Pons (tissue), 1 donor: ENCODE measurements around the gene VMAC.

Experiments
- DNase-seq: peaks from one replicate; pipeline ENCODE4 v3.0.0-alpha.2; 2016; ENCODE audit warnings: low spot score

VMAC gene

GRCh38 chr19:5931251-5931650, 26.6 kb downstream of the VMAC start:
- no peak for DNase-seq

DNA sequence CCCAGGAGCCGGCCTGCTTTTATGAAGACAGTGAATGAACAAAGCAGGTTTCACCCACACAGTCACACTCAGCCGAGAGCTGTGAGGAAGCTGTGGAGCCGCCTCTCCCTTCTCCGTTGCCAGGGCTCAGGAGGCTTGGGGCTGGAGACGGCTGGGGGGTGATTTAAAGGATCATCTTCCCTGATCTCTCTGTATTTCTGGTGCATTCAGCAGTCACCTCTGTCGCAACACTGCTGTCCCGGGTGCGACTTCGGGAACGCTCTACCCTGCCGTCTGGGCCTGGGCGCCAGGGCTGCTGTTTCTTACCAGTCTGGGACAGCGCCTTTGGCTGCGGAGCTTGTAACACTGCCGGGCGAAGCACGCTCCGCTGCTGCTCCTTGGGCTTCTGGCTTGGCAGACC, 27.5 kb downstream of the VMAC start:
- no peak for DNase-seq

- no peak for DNase-seq
Measured at GRCh38 chr19:5932609-5933262, 28.1 kb downstream of the VMAC start.

GRCh38 chr19:5933391-5934068, 28.9 kb downstream of the VMAC start:
- no peak for DNase-seq

GRCh38 chr19:5934069-5934401, 29.4 kb downstream of the VMAC start:
- no peak for DNase-seq

DNA sequence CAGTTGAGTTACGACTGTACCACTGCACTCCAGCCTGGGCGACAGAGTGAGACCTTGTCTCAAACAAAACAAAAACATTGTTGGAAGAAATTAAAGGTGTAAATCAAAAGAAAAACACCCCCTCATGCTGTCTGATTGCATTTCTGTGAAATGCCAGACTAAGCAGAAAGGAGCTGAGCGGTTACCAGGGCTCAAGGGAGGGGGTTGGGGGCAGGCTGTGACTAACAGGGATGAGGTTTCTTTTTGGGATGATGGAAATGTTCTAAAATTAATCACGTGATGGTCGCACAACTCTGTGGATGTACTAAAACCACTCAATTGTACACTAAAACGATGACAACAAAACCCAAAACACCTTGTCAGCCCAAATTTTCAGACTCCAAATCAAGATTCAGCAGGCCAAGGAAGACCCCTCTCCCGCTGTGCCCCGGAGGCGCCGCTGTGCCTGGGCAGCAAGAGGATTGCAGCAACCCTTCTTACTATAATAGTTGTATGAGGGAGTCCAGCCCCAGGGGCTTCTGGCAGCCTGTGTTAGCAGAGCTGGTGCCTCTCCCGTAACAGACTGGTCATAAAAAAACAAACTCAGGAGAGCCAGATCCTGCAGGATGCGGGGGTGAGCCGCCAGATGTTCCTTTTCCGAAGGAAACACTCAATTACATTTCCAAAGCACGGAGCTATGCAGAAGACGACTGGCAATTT, 30.3 kb downstream of the VMAC start:
- DNase-seq, result no peak

GRCh38 chr19:5935473-5936291, 31.0 kb downstream of the VMAC start:
- no peak for DNase-seq

- no peak for DNase-seq
Measured at GRCh38 chr19:5936292-5936592, 31.6 kb downstream of the VMAC start.

DNA sequence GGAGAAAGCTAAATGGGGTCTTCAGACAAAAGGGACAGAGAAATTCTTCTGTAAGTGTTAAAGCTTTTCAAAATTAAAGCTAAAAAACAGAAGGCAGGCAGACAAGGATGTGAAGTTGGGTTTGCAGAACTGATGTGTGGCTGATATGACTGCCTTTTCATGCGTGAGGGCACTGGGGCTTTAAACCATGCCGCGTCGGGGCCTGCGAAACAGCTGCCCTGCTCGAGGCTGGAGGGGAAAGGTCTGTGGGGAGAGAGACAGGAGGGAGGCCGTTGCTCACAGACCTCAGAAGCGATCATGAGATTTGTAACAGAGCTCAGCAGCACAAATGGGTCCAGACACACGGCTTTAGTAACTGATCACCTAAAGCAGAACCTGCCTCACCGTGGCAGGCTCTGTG, 32.9 kb downstream of the VMAC start:
- no peak for DNase-seq

GRCh38 chr19:5940260-5941208, 35.9 kb downstream of the VMAC start:
- no peak for DNase-seq

DNA sequence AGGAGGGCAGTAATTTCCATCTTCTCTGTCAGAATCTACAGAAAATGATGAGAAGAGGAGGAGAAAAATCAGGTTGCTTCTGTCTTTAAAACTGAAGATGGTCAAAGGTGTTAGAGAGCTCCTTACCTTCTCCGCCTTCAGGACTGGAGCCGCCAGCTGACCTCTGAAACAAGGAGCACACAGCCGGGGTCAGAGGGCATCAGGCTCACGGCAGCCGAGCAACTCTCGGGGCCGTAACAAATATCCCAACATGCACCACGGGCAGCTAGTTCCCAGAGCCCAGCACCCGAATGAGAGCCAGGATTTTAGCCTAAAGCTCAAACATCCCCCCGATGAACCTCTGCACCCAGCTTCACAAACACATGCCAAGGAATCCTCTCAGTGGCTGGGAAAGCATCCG, 37.0 kb downstream of the VMAC start:
- no peak for DNase-seq

- DNase-seq, result no peak
Measured at GRCh38 chr19:5943045-5943444, 38.4 kb downstream of the VMAC start.

- DNase-seq, result no peak
Measured at GRCh38 chr19:5943623-5944022, 39.0 kb downstream of the VMAC start.

- DNase-seq, result peak; percentile 94
Measured at GRCh38 chr19:5947435-5947834, 42.8 kb downstream of the VMAC start.

GRCh38 chr19:5948752-5949564, 44.3 kb downstream of the VMAC start:
- peak; percentile 47 for DNase-seq

GRCh38 chr19:5949792-5950305, 45.2 kb downstream of the VMAC start:
- no peak for DNase-seq

DNA sequence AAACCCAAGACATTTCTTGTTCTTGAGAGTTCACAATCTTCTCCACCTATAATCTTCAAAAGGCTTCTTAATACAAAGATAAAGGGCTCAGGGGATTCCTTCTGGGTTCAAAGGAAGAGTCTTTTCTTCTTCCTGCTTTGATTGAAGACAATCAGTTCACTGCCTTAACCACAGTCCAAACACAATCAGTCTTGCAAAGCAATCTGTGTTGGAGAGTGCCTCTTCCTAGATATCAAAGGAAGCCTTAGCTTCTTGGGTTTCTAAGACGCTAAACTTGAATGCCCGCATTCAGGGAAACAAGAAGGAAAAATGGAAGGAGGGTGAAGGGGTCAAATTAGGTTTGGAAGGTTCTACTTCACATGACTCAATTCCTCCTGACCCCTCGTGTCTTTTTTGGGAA, 46.1 kb downstream of the VMAC start:
- DNase-seq, result peak; percentile 37

DNA sequence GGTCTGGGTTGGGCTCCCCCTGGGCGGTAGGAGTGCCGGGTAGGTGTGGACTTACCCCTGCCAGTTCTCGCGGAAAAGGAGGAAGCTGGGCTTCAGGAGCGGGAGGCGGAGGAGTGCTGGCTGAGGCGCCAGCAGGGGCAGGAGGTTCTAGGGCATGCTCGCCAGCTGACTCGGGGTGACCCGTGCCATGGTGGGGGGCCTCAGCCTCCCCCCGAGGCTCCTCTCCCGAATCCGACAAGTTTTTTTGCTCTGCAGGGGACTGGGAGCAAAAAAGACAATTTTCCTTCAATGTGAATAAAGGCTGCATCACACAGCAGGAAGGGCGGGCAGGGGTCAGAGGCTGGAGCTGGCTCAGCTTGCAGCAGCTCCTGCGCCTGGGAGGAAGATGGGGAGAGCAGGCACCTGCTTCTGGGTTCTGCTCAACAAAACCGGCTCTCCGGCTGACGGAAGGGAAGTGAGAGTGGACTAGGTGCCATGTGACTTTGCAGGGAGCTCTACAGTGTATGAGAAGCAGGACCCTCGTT, 46.7 kb downstream of the VMAC start:
- DNase-seq, result peak; percentile 69

GRCh38 chr19:5952193-5953029, 47.7 kb downstream of the VMAC start:
- DNase-seq, result no peak
